ENCODE measurements around the gene DTNB.

- no peak for TF ChIP-seq GATA3 (IDR thresholded peaks at IDR 0.05; ENCODE audit: low read depth, low read length)
- no peak for TF ChIP-seq GATA2 (IDR thresholded peaks at IDR 0.05; ENCODE audit: low read depth, low read length)
Measured at GRCh38 chr2:25470806-25471205, 202.6 kb downstream of the DTNB start.
